GM19193 (cell line): Measurements from ENCODE around the gene EFCAB14.

ENCODE experiments used
- POLR2A ChIP-seq: IDR thresholded peaks from 4 replicates; pipeline ENCODE4 v1.6.1; 2011; ENCODE audit not compliant: insufficient read depth, insufficient read length; ENCODE audit errors: extremely low read depth

Gene EFCAB14

GRCh38 chr1:46652321-46653100 is 66.4 kb downstream of the EFCAB14 start:
- no peak for TF ChIP-seq POLR2A

- TF ChIP-seq POLR2A = no peak
These were observed 68.4 kb downstream of the EFCAB14 start for GRCh38 chr1:46650491-46650890.

- TF ChIP-seq POLR2A = no peak
These were observed 69.2 kb downstream of the EFCAB14 start for GRCh38 chr1:46649764-46650163.

GRCh38 chr1:46647611-46648010 is 71.3 kb downstream of the EFCAB14 start:
- TF ChIP-seq POLR2A = no peak

GRCh38 chr1:46646844-46647243 is 72.1 kb downstream of the EFCAB14 start:
- no peak for TF ChIP-seq POLR2A

GRCh38 chr1:46646331-46646730 is 72.6 kb downstream of the EFCAB14 start:
- no peak for TF ChIP-seq POLR2A

- no peak for TF ChIP-seq POLR2A
These were observed 73.1 kb downstream of the EFCAB14 start for GRCh38 chr1:46645815-46646214.

- TF ChIP-seq POLR2A = no peak
These were observed 75.5 kb downstream of the EFCAB14 start for GRCh38 chr1:46643368-46643775.

GRCh38 chr1:46642115-46642680 is 76.7 kb downstream of the EFCAB14 start:
- no peak for TF ChIP-seq POLR2A

GRCh38 chr1:46639547-46639946 is 79.4 kb downstream of the EFCAB14 start:
- no peak for TF ChIP-seq POLR2A

GRCh38 chr1:46638921-46639320 is 80.0 kb downstream of the EFCAB14 start:
- TF ChIP-seq POLR2A = no peak

- TF ChIP-seq POLR2A = no peak
These were observed 81.3 kb downstream of the EFCAB14 start for GRCh38 chr1:46637444-46638083.

- TF ChIP-seq POLR2A = no peak
These were observed 83.7 kb downstream of the EFCAB14 start for GRCh38 chr1:46635205-46635604.

- TF ChIP-seq POLR2A = no peak
These were observed 88.2 kb downstream of the EFCAB14 start for GRCh38 chr1:46630719-46631118.
